ENCODE measurements around the gene CAMK4.

- TF ChIP-seq EP300 (IDR thresholded peaks at IDR 0.05; ENCODE audit: borderline replicate concordance in 1 of 2, low read depth in 2 of 2, low read length in 2 of 2) = no peak
- TF ChIP-seq CBX5 (IDR thresholded peaks at IDR 0.05; ENCODE audit: low read depth, low read length) = no peak
- no peak for TF ChIP-seq CTCF (IDR thresholded peaks at IDR 0.05; ENCODE audit: control extremely low read depth in 1 of 3, insufficient read depth in 1 of 3, low read depth in 1 of 3, low read length in 3 of 3)
- no peak for TF ChIP-seq ATF3 (IDR thresholded peaks at IDR 0.05; ENCODE audit: insufficient read depth, low read depth, low read length)
- TF ChIP-seq NRF1 (IDR thresholded peaks at IDR 0.05; ENCODE audit: low read depth, low read length) = no peak
- no peak for TF ChIP-seq CTBP2 (IDR thresholded peaks at IDR 0.05; ENCODE audit: borderline replicate concordance, insufficient read depth, insufficient read length, low read length)
- TF ChIP-seq KDM1A (IDR thresholded peaks at IDR 0.05; ENCODE audit: borderline replicate concordance, low read length) = no peak
- TF ChIP-seq TCF12 (IDR thresholded peaks at IDR 0.05; ENCODE audit: low read depth, low read length) = no peak
- no peak for TF ChIP-seq RAD21 (IDR thresholded peaks at IDR 0.05 in 1 of 2, conservative IDR thresholded peaks at IDR 0.05 in 1 of 2; ENCODE audit: low read depth in 2 of 2, low read length in 2 of 2)
- no peak for TF ChIP-seq JUND (IDR thresholded peaks at IDR 0.05; ENCODE audit: low read length)
Observed at GRCh38 chr5:111377306-111377705, 153.1 kb downstream of the CAMK4 start.

Measured in H1 (cell line).